22Rv1 (cell line): ENCODE measurements around the gene DUSP22.

ENCODE experiments used
- CTCF ChIP-seq: fragments of 450-650 bp; IDR thresholded peaks from 2 replicates; pipeline ENCODE4 v1.5.1; 2017; ENCODE audit warnings: mild to moderate bottlenecking
- ZFX ChIP-seq: fragments of 450-650 bp; IDR thresholded peaks from 2 replicates; pipeline ENCODE4 v1.6.1; 2017; ENCODE audit warnings: antibody characterized with exemption, borderline replicate concordance

GRCh38 chr6:365835-366234 lies 73.5 kb downstream of the DUSP22 start:
- TF ChIP-seq CTCF = no peak
- no peak for TF ChIP-seq ZFX
